Activated naive CD4-positive, alpha-beta T cell treated with anti-CD3 and anti-CD28 coated beads, Interleukin-2, amount 50 U/mL, for 16 hours (primary cell): ENCODE results near the gene ERVFRD-1.
A peak's percentile ranks its signal among the peaks of the same experiment; 100 is the strongest.
"Not testable (repeated sequence)": the region's sequence is repeated elsewhere in the genome, so short reads cannot be mapped to it uniquely, and the experiment has no call there.

Experiments used
- DNase-seq: peaks from one replicate; pipeline ENCODE4 v3.0.0-alpha.2; 2020

ERVFRD-1 gene

GRCh38 chr6:11126876-11127275 is 15.4 kb upstream of the ERVFRD-1 start:
- no peak for DNase-seq

GRCh38 chr6:11123978-11124377 is 12.5 kb upstream of the ERVFRD-1 start:
- DNase-seq: no peak

GRCh38 chr6:11122380-11122779 is 10.9 kb upstream of the ERVFRD-1 start:
- no peak for DNase-seq

- DNase-seq: no peak
Measured at GRCh38 chr6:11121851-11122250, 10.3 kb upstream of the ERVFRD-1 start.

- DNase-seq: no peak
Measured at GRCh38 chr6:11120271-11121005, 8.9 kb upstream of the ERVFRD-1 start.

GRCh38 chr6:11115808-11116536 is 4.4 kb upstream of the ERVFRD-1 start:
- not testable (repeated sequence) for DNase-seq

- no peak for DNase-seq
Measured at GRCh38 chr6:11113038-11113437, 1.5 kb upstream of the ERVFRD-1 start.

GRCh38 chr6:11111769-11112437 is 378 bp upstream of the ERVFRD-1 start:
- DNase-seq: no peak

- DNase-seq: no peak
Measured at GRCh38 chr6:11108726-11109125, 2.8 kb downstream of the ERVFRD-1 start.

GRCh38 chr6:11103065-11103464 is 8.5 kb downstream of the ERVFRD-1 start:
- no peak for DNase-seq

- DNase-seq: no peak
Measured at GRCh38 chr6:11101417-11101816, 10.1 kb downstream of the ERVFRD-1 start.

- DNase-seq: no peak
Measured at GRCh38 chr6:11098004-11098403, 13.5 kb downstream of the ERVFRD-1 start.

GRCh38 chr6:11097476-11097875 is 14.0 kb downstream of the ERVFRD-1 start:
- no peak for DNase-seq

- DNase-seq: no peak
Measured at GRCh38 chr6:11096109-11096508, 15.4 kb downstream of the ERVFRD-1 start.

- no peak for DNase-seq
Measured at GRCh38 chr6:11094941-11095340, 16.6 kb downstream of the ERVFRD-1 start.

- DNase-seq: no peak
Measured at GRCh38 chr6:11094411-11094851, 17.1 kb downstream of the ERVFRD-1 start.

- DNase-seq: peak; percentile 96
Measured at GRCh38 chr6:11093626-11094410, 17.7 kb downstream of the ERVFRD-1 start, which contains the start of gene SMIM13. Gene SMIM13, plus strand, starts transcription at chr6:11093834. Its CDS starts 480 bp downstream, at chr6:11094314.

GRCh38 chr6:11093376-11093625 is 18.2 kb downstream of the ERVFRD-1 start:
- no peak for DNase-seq

- DNase-seq: no peak
Measured at GRCh38 chr6:11092668-11093375, 18.7 kb downstream of the ERVFRD-1 start.

GRCh38 chr6:11091141-11091540 is 20.4 kb downstream of the ERVFRD-1 start:
- DNase-seq: not testable (repeated sequence)

GRCh38 chr6:11089695-11090094 is 21.8 kb downstream of the ERVFRD-1 start:
- DNase-seq: no peak

- DNase-seq: not testable (repeated sequence)
Measured at GRCh38 chr6:11087141-11087812, 24.2 kb downstream of the ERVFRD-1 start.
